Hepatic stellate cell (primary cell): ENCODE measurements around the gene GARIN5B.

Source experiments
- DNase-seq: peaks from one replicate; pipeline ENCODE4 v3.0.0; 2011; ENCODE audit warnings: low spot score

GARIN5B gene

GRCh38 chr19:55370305-55370988 lies 7.4 kb upstream of the GARIN5B start, which contains the start of gene IL11:
Gene IL11, minus strand, starts transcription at chr19:55370463. Its CDS starts 153 bp downstream, at chr19:55370310.
- DNase-seq, result peak; percentile 86

- DNase-seq, result peak; percentile 99
Measured at GRCh38 chr19:55369653-55370304, 6.7 kb upstream of the GARIN5B start.

- peak; percentile 88 for DNase-seq
Measured at GRCh38 chr19:55368701-55369563, 5.9 kb upstream of the GARIN5B start.

GRCh38 chr19:55368106-55368505 lies 5.0 kb upstream of the GARIN5B start:
- DNase-seq, result no peak

GRCh38 chr19:55366790-55367189 lies 3.7 kb upstream of the GARIN5B start:
- DNase-seq, result no peak

- DNase-seq, result no peak
Measured at GRCh38 chr19:55365964-55366363, 2.9 kb upstream of the GARIN5B start.

- DNase-seq, result no peak
Measured at GRCh38 chr19:55365245-55365644, 2.2 kb upstream of the GARIN5B start.

GRCh38 chr19:55362174-55362989 lies 678 bp downstream of the GARIN5B start:
- DNase-seq, result no peak

- DNase-seq, result no peak
Measured at GRCh38 chr19:55360902-55361301, 2.2 kb downstream of the GARIN5B start.

- no peak for DNase-seq
Measured at GRCh38 chr19:55358943-55359908, 3.8 kb downstream of the GARIN5B start.

GRCh38 chr19:55358493-55358892 lies 4.6 kb downstream of the GARIN5B start:
- DNase-seq, result no peak

GRCh38 chr19:55355213-55355821 lies 7.7 kb downstream of the GARIN5B start:
- no peak for DNase-seq

GRCh38 chr19:55354698-55355212 lies 8.3 kb downstream of the GARIN5B start, which contains the start of gene COX6B2:
Gene COX6B2, minus strand, starts transcription at chr19:55354719. Its CDS starts 198 bp downstream, at chr19:55354521.
- DNase-seq, result no peak

- peak; percentile 74 for DNase-seq
Measured at GRCh38 chr19:55353803-55354697, 9.0 kb downstream of the GARIN5B start.

- no peak for DNase-seq
Measured at GRCh38 chr19:55353356-55353802, 9.7 kb downstream of the GARIN5B start.

- no peak for DNase-seq
Measured at GRCh38 chr19:55352549-55353145, 10.4 kb downstream of the GARIN5B start.

GRCh38 chr19:55352040-55352439 lies 11.0 kb downstream of the GARIN5B start:
- no peak for DNase-seq

GRCh38 chr19:55350620-55351315 lies 12.3 kb downstream of the GARIN5B start:
- no peak for DNase-seq
